ENCODE results near the gene AMPD1. TPM values are rescaled to one million over a fixed set of nuclear protein-coding genes. Genes with fewer than 3 reads are reported as not detected.

Gene AMPD1
- polyA plus RNA-seq, 1 of the 3 experiments (the other 2 are of a cell fraction) = not detected

DNA sequence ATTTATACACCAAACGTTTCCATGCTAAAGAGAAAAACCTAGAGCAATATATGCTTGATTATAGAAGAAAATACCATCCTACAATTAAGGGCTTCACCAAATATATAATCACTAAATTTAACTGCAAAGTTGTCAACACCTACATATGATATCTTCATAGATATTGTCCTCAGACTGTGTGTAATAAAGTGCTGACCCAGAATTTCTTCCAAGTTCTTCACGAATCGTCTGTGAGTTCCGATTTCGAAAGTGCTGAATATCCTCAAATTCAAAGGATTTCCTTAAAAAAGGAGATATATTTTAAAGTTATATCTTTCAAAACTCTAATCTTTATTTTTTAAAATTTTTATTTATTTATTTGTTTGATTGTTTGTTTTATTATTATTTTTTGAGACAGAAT is 72.0 kb downstream of the AMPD1 start:
- Histone ChIP-seq H3K36me3 (replicated peaks in 1 of 2; ENCODE audit: control insufficient read depth in 1 of 2, insufficient read depth in 2 of 2, low read length in 1 of 2) (no peaks in the 10 kb centered on the region), H3K4me3 (ENCODE audit: low read depth in 2 of 2, low read length in 1 of 2) (no peak overlapping the region), H3K79me2 (ENCODE audit: insufficient read depth) (no peaks in the 10 kb centered on the region), H3K4me1 (ENCODE audit: control insufficient read depth in 1 of 2, insufficient read depth in 2 of 2, low read depth in 1 of 2, low read length in 1 of 2) (no peaks in the 10 kb centered on the region), H3K9me3 (no peaks in the 10 kb centered on the region), H4K20me1 (ENCODE audit: insufficient read depth) (no peaks in the 10 kb centered on the region), H3K27me3 (ENCODE audit: insufficient read depth) (peaks cover 15% of the 10 kb centered on the region; the same call in 1 of the 2 replicates), H2AFZ (ENCODE audit: low read depth) (no peak overlapping the region), H3K9ac (no peak overlapping the region), H3K4me2 (no peak overlapping the region), H3K9me2 (no peaks in the 10 kb centered on the region), H3F3A (replicated peaks; ENCODE audit: insufficient read depth) (peaks cover 3% of the 10 kb centered on the region), H3K27ac (ENCODE audit: low read depth in 2 of 2, low read length in 1 of 2) (no peak overlapping the region)
- ChIA-PET POLR2A (no interaction called here), CTCF (no interaction called here)
- DNase-seq = no peak
- no peak for TF ChIP-seq MXI1 (IDR thresholded peaks at IDR 0.05; ENCODE audit: low read depth, low read length)
- TF ChIP-seq IRF3 (IDR thresholded peaks at IDR 0.05; ENCODE audit: low read depth, low read length) = no peak
- TF ChIP-seq GABPA (IDR thresholded peaks at IDR 0.05; ENCODE audit: low read depth) = no peak
- no peak for TF ChIP-seq USF1 (IDR thresholded peaks at IDR 0.05; ENCODE audit: borderline replicate concordance, low read depth)
- no peak for TF ChIP-seq JUND (IDR thresholded peaks at IDR 0.05)
- no peak for TF ChIP-seq NFIC (IDR thresholded peaks at IDR 0.05; ENCODE audit: borderline replicate concordance)
- TF ChIP-seq TEAD4 (IDR thresholded peaks at IDR 0.05; ENCODE audit: borderline replicate concordance, insufficient read depth) = no peak
- WGBS (ENCODE audit: low lambda C conversion rate) = 64% methylated on average over 5 of the region's 5 CpGs

Small RNA genes lying within 50 kb of the gene (small RNA-seq; reads per million reads assigned to genes)
- gene RN7SL432P (0 reads per million in 7 experiments), gene RNY1P13 (0 reads per million in 7 experiments)

Other genes with a start within 250 kb of the AMPD1 start
- 6.3 and 9.1 TPM in 2 replicates for gene TRIM33, start 184.3 kb downstream of the AMPD1 start, polyA plus RNA-seq (2012; rRNA removed)
- 16.1 and 19.6 TPM in 2 replicates for gene BCAS2, start 113.9 kb downstream of the AMPD1 start, polyA plus RNA-seq (2012; rRNA removed)
- gene DENND2C, start 25.5 kb downstream of the AMPD1 start, polyA plus RNA-seq (2012; rRNA removed) = 0.02 and 0.03 TPM in 2 replicates
- gene NRAS, start 21.2 kb upstream of the AMPD1 start, polyA plus RNA-seq (2012; rRNA removed) = 15.9 and 23.3 TPM in 2 replicates
- gene CSDE1, start 62.4 kb upstream of the AMPD1 start, polyA plus RNA-seq (2012; rRNA removed) = 151 and 249 TPM in 2 replicates
- 29.8 and 41.1 TPM in 2 replicates for gene SIKE1, start 85.1 kb upstream of the AMPD1 start, polyA plus RNA-seq (2012; rRNA removed)
- gene SYCP1, start 159.3 kb upstream of the AMPD1 start, polyA plus RNA-seq (2012; rRNA removed) = not detected in 2 replicates